HG02970 (cell line): ENCODE data around the gene SCN5A.
A peak's percentile ranks its signal among the peaks of the same experiment; 100 is the strongest.

ENCODE experiments used
- ATAC-seq: cut with Tn5 transposase; IDR thresholded peaks from one replicate; pipeline ENCODE4 v1.9.1; 2021; ENCODE audit warnings: mild to moderate bottlenecking, moderate library complexity, moderate number of reproducible peaks; ENCODE audit not compliant: unreplicated experiment, low FRiP score

SCN5A gene

DNA sequence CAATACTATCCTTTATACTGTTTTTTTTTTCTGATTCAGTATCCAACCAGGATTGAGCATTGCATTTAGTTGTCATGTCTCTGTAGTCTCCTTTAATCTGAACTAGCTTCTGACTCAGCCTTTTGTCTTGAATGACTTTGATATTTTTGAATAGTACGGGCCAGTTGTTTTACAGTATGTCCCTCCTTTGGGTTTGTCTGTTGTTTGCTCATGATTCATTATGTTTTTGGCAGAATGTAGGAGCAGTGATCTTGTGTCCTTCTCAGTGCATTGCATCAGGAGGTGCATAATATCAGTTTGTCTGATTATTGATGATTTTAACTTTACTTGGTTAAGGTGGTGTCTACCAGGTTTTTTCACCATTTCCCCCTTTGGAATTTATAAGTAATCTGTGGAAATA is 132.8 kb downstream of the SCN5A start:
- no peak for ATAC-seq

DNA sequence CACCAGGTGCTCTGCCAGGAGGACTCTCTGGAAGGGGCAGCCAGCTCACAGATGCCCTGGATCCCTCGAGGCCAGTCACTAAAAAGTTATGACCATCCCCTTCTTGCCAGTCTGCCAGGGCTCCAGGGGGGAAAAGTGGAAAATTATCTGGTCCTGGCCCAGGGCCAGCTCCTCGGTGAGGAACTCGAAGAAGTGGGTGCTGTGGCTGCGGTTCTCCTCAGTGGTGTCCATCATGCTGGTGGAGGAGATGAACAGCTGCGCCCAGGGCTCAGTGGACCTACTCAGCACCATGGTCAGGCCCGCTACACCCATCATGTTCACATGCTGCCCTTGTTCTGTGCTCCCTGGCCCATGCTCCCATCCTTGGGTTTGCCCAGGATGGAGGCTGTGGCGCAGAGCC is 134.1 kb downstream of the SCN5A start:
- ATAC-seq, result no peak

DNA sequence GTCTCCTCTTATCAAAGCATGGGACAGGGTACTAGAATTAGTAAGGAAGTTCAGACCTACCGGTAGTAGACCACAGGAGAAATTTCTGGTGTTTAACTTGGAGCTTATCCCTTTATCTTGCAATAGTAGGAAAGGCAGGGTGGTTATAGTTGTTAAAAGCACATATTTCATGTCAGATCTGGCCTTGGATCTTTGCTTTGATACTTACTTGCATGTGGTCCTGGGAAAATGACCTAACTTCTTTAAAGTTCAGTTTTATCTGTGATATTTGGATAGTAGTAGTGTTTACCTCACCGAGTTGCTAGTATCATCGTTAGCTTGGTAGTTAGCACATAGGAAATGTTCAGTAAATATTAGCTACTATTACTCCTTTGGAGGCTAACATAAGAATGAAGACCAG is 137.9 kb downstream of the SCN5A start:
- ATAC-seq, result no peak

DNA sequence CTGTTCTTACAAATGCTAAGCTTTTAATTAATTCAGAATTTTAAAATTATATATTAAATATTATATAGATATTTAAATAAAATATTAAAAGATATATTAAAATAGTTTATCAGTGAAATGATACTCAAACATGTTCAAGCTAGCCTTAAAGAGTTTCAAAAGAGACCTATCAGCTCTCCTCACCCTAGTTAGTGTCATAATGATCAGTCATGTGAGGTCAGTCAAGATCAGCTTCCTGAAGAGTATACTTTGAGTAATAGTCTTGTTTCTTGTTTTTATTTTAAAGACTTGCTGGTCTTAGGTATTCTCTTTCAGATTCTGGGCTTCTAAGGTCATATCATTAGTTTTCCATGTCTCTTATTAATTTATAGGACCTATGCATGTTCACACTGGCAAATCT is 138.9 kb downstream of the SCN5A start:
- ATAC-seq, result no peak

DNA sequence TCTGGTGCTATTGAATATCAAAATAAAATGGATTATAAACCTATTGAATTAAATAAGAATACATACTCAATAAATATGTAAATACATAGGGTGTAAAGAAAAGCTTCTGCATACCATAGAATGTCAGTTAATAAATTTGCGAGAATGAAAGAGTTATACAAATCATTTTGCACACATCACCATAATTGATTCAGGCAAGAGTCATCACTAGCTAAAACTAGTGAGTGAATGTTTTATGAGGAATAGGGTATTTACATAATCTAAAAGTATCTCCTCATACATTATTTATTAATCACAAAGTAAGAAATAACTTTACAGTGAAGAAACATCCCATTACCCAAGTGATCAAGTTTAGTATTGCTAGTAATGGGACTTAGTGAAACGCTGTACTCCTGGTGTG is 139.8 kb downstream of the SCN5A start:
- ATAC-seq, result no peak

DNA sequence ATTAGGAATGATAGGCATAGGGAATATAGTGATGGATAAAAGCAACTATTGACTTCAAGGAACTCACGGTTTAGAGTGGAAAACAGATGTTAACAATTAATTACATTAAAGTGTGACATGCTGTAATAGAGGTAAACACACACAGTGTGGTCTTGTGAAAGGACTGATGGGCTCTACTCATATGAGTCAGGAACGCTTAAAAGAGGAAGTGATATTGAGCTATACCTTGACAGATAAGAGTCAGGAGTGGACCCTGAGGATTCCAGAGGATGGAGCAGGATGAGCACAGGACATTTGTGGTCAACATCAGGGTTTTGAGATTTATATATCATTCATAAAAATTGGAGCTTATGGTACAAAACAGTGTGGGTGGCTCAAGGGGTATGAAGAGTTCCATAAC is 142.4 kb downstream of the SCN5A start:
- peak; percentile 82 for ATAC-seq

DNA sequence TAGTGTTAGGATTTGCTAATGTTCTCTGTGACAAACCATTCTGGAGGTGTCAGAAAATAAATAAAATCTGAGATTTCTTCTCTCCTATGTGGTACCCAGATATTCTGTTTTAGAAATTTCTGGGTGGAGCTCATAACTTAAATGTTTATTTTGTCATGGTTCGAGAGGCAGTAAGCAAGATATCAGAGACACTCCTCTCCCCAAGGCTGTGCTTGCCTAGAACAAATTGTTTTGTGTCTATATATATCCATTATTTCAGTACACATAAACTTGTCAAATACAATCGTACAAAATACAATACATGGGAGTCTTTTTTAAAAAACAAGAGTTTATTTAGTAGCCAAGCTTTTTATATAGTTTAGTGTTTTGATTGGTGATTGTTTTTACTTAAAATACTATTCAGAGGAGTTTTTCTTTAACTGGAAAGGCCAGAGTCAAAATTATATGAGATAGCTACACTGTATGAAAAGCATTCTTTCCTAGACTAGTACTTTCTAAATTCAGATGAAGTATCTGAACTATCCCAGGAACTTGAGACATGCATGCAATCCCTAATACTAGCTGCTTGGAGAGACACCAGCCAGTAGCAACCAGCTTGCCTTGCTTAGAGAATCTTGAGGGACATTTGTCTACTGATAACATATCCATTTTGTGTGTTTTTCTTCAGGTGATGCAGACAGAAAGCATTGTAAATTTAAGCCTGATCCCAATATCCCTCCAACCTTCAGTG is 148.6 kb downstream of the SCN5A start:
- ATAC-seq, result no peak
